GM12878 (cell line): ENCODE measurements around the gene NMBR. TPM values are rescaled to one million over a fixed set of nuclear protein-coding genes. Genes with fewer than 3 reads are reported as not detected.

Experiments used
- ATAC-seq: fragments of 200-7000 bp; cut with Tn5 transposase; 3 replicates; pipeline ENCODE4 v1.9.1; 2020; ENCODE audit warnings: mild to moderate bottlenecking, moderate library complexity
- BruUV-seq: library from RNA; stranded (reverse); fragments of 400-500 nt; replicated peaks from 2 replicates; lab custom pipeline; 2021; lab: Mats Ljungman, UMichigan
- CTCF ChIA-PET: fragments of 300-600 bp; sonication (Branson Sonifier 250); formaldehyde crosslinking; extraction: SDS; loops from one replicate; lab custom pipeline; 2021; ENCODE audit warnings: inconsistent platforms; lab: Yijun Ruan, JAX
- POLR2A ChIA-PET: fragments of 350-600 bp; formaldehyde crosslinking; extraction: SDS; loops from one replicate; lab custom pipeline; 2021; ENCODE audit warnings: inconsistent platforms; lab: Charles Lee
- RAD21 ChIA-PET: fragments of 300-600 bp; sonication (Branson Sonifier 250); formaldehyde crosslinking; loops from one replicate; lab custom pipeline; 2023; ENCODE audit warnings: antibody characterized with exemption; ENCODE audit not compliant: unreplicated experiment; lab: Charles Lee
- SMC1A ChIA-PET: fragments of 300-600 bp; sonication (Branson Sonifier 250); formaldehyde crosslinking; loops from one replicate; lab custom pipeline; 2023; ENCODE audit not compliant: unreplicated experiment, uncharacterized antibody; lab: Charles Lee
- DNase-seq: peaks from one replicate; pipeline ENCODE4 v3.0.0-alpha.2; 2011; ENCODE audit warnings: low read depth, low spot score
- FAIRE-seq: peaks from 3 replicates; lab custom pipeline; 2011; peaks lifted over from hg19 to GRCh38; lab: Jason Lieb, UNC
- H2AFZ ChIP-seq: 2 replicates; pipeline ENCODE4 v1.6.0; 2011; ENCODE audit warnings: low read depth, low read length, control low read depth; ENCODE audit not compliant: control insufficient read depth
- H3K27ac ChIP-seq: 2 replicates; pipeline ENCODE4 v1.5.1; 2011; ENCODE audit warnings: control low read depth; ENCODE audit not compliant: control insufficient read depth, insufficient read depth
- H3K27me3 ChIP-seq, 2 experiments: replicated peaks in 1 of 2; 2 replicates each; pipeline versions ENCODE4 v1.6.0 to v1.6.1; 2011; ENCODE audit warnings: low read length in 1 of 2; ENCODE audit not compliant: control insufficient read depth in 2 of 2, insufficient read depth in 2 of 2
- H3K36me3 ChIP-seq, 2 experiments: 2 replicates each; pipeline ENCODE4 v1.5.1; 2011; ENCODE audit warnings: low read length in 1 of 2; ENCODE audit not compliant: control insufficient read depth in 2 of 2, insufficient read depth in 2 of 2
- H3K4me1 ChIP-seq: 2 replicates; pipeline ENCODE4 v1.6.1; 2011; ENCODE audit warnings: mild to moderate bottlenecking, low read length, moderate library complexity, mixed read lengths; ENCODE audit not compliant: control insufficient read depth, insufficient read depth
- H3K4me2 ChIP-seq: 2 replicates; pipeline ENCODE4 v1.6.0; 2011; ENCODE audit warnings: control low read depth; ENCODE audit not compliant: control insufficient read depth, insufficient read depth
- H3K4me3 ChIP-seq: fragments of 200-600 bp; sonication (generic); 2 replicates; pipeline ENCODE4 v1.5.1; 2016
- H3K79me2 ChIP-seq: 2 replicates; pipeline ENCODE4 v1.6.0; 2011; ENCODE audit warnings: low read length; ENCODE audit not compliant: control insufficient read depth, insufficient read depth
- H3K9ac ChIP-seq: 2 replicates; pipeline ENCODE4 v1.8.0; 2011; ENCODE audit warnings: low read length, control low read depth, mixed read lengths; ENCODE audit not compliant: control insufficient read depth, insufficient read depth
- H3K9me3 ChIP-seq: replicated peaks from 3 replicates; pipeline ENCODE4 v1.5.1; 2011; ENCODE audit warnings: mild to moderate bottlenecking, low read length; ENCODE audit not compliant: control insufficient read depth, insufficient read depth
- H4K20me1 ChIP-seq: 2 replicates; pipeline ENCODE4 v1.6.0; 2011; ENCODE audit not compliant: control insufficient read depth, insufficient read depth
- ATF7 ChIP-seq: fragments of 450-650 bp; IDR thresholded peaks from 2 replicates; pipeline ENCODE4 v1.6.1; 2016; ENCODE audit warnings: low read depth, mild to moderate bottlenecking
- BRCA1 ChIP-seq: IDR thresholded peaks from 2 replicates; pipeline ENCODE4 v1.6.1; 2011; ENCODE audit warnings: low read depth, low read length, improper control_type of control experiment
- ETV6 ChIP-seq, 2 experiments: fragments of 450-650 bp in 1 of 2; IDR thresholded peaks in 1 of 2; conservative IDR thresholded peaks in 1 of 2; 2 replicates each; pipeline ENCODE4 v1.6.1; 2014; ENCODE audit warnings: antibody characterized with exemption in 1 of 2, borderline replicate concordance in 1 of 2, low read depth in 1 of 2, mild to moderate bottlenecking in 1 of 2, moderate library complexity in 1 of 2
- IKZF1 ChIP-seq: fragments of 450-650 bp; conservative IDR thresholded peaks from 2 replicates; pipeline ENCODE4 v1.6.1; 2017; ENCODE audit warnings: antibody characterized with exemption, mild to moderate bottlenecking
- IKZF2 ChIP-seq, 2 experiments: fragments of 450-650 bp; IDR thresholded peaks; 2 replicates each; pipeline ENCODE4 v1.6.1; 2017; ENCODE audit warnings: mild to moderate bottlenecking in 2 of 2, moderate library complexity in 2 of 2
- KAT2A ChIP-seq: conservative IDR thresholded peaks from 2 replicates; pipeline ENCODE4 v1.6.1; 2011; ENCODE audit warnings: low read depth, low read length; ENCODE audit not compliant: control insufficient read depth
- PAX8 ChIP-seq: fragments of 450-650 bp; IDR thresholded peaks from 2 replicates; pipeline ENCODE4 v1.6.1; 2017; ENCODE audit warnings: mild to moderate bottlenecking, moderate library complexity
- RCOR1 ChIP-seq: conservative IDR thresholded peaks from 2 replicates; pipeline ENCODE4 v1.6.1; 2012; ENCODE audit warnings: low read depth, low read length, improper control_type of control experiment
- RUNX3 ChIP-seq: IDR thresholded peaks from 2 replicates; pipeline ENCODE4 v1.6.1; 2012; ENCODE audit warnings: low read length, inconsistent platforms
- SPI1 ChIP-seq: IDR thresholded peaks from 2 replicates; pipeline ENCODE4 v1.6.1; 2011; ENCODE audit warnings: low read depth, mild to moderate bottlenecking, low read length, moderate library complexity, borderline replicate concordance; ENCODE audit not compliant: insufficient read depth
- STAT3 ChIP-seq: IDR thresholded peaks from 2 replicates; pipeline ENCODE4 v1.6.1; 2011; ENCODE audit warnings: low read depth, low read length, improper control_type of control experiment
- YY1 ChIP-seq: IDR thresholded peaks from 2 replicates; pipeline ENCODE4 v1.6.1; 2011; ENCODE audit warnings: low read depth, mild to moderate bottlenecking, low read length
- WGBS: methylation state at CpG from one replicate; pipeline ENCODE4 v1.1.6; 2016; ENCODE audit warnings: low lambda C conversion rate; ENCODE audit not compliant: insufficient replicate concordance, insufficient coverage; ENCODE audit errors: missing lambda C conversion rate; 5-methylcytosine and 5-hydroxymethylcytosine counted together
- in situ Hi-C: fragments of 300-500 bp; cut with MboI; formaldehyde crosslinking; loops from 9 replicates; pipeline ENCODE4 v1.14.3; 2018; ENCODE audit warnings: mixed read lengths
- intact Hi-C: fragments of 100-400 bp; cut with micrococcal nuclease; formaldehyde crosslinking; loops from one replicate; pipeline ENCODE4 v1.14.2; 2022; ENCODE audit not compliant: unreplicated experiment
- polyA plus RNA-seq, 11 experiments: library from polyadenylated mRNA; depleted of rRNA in 4 of 11; unstranded in 6 of 11; stranded (reverse) in 5 of 11; fragments of >200 nt; fragmentation: Nextera tagmentation in 4 of 11; fragmentation: Illumina TruSeq in 1 of 11; extraction: Ambion mirVana in 4 of 11; extraction: Trizol in 1 of 11; gene quantifications; 1 replicate in 1 of 11; 2 replicates in 10 of 11; pipeline versions ENCODE4 v1.2.1 to v1.2.3, GENCODE V29; 2011 to 2016; ENCODE audit warnings: inconsistent platforms in 2 of 11, missing spikeins in 2 of 11, low read depth in 1 of 11
- total RNA-seq, 4 experiments: library from RNA; depleted of rRNA in 3 of 4; stranded (reverse); fragments of >200 nt in 3 of 4; fragmentation: Illumina TruSeq in 1 of 4; extraction: Trizol in 1 of 4; gene quantifications; 2 replicates each; pipeline versions ENCODE4 v1.2.1 to v1.2.3, GENCODE V29; 2013 to 2021
- TF ChIP-seq, protein P1 (sequence below): fragments of 450-650 bp; IDR thresholded peaks from 2 replicates; pipeline ENCODE4 v1.6.1; 2017; ENCODE audit warnings: low read depth, mild to moderate bottlenecking, moderate library complexity
- TF ChIP-seq, protein P2 (sequence below): IDR thresholded peaks from 2 replicates; pipeline ENCODE4 v1.6.1; 2012; ENCODE audit warnings: low read depth, low read length, improper control_type of control experiment

NMBR gene
- total and polyA plus RNA-seq, 10 of the 15 experiments (the other 5 are each of a cell fraction or from before 2014, with no cell fraction given): not detected

DNA sequence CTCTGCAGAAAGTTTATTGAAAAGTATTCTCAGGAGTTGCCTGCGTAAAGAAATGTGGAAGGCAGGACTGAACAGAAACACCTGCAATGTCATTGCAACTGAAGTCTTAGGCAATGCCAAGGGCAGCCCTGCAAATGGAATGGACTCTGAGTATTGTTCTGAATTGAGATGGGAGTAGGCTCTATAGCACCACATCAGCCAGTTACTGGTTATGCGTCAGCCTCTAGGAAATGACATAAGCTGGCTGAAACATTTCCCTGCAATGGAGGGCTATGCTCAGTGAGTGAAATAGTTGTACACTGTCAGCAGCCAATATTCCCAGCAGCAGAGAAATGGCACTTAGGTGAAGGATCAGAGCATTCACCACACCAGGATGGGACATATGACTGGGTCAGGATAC is 28.0 kb downstream of the NMBR start:
- Histone ChIP-seq H3K9me3 (no peaks in the 10 kb centered on the region), H3K4me1 (no peaks in the 10 kb centered on the region)
- RAD21 ChIA-PET: no interaction called here
- intact Hi-C loops: no loop called here
- BruUV-seq: no TSS peak
- TF ChIP-seq RUNX3 (no peak), RCOR1 (no peak), ETV6 (conservative IDR thresholded peaks at IDR 0.05 in 1 of 2, IDR thresholded peaks at IDR 0.05 in 1 of 2; ENCODE audit: borderline replicate concordance in 1 of 2, low read depth in 1 of 2) (no peak), KAT2A (no peak), IKZF2 (IDR thresholded peaks at IDR 0.05) (no peak), STAT3 (no peak), ATF7 (no peak), BRCA1 (no peak), YY1 (no peak), IKZF1 (no peak), PAX8 (no peak), SPI1 (no peak)
- TF ChIP-seq, protein P1, sequence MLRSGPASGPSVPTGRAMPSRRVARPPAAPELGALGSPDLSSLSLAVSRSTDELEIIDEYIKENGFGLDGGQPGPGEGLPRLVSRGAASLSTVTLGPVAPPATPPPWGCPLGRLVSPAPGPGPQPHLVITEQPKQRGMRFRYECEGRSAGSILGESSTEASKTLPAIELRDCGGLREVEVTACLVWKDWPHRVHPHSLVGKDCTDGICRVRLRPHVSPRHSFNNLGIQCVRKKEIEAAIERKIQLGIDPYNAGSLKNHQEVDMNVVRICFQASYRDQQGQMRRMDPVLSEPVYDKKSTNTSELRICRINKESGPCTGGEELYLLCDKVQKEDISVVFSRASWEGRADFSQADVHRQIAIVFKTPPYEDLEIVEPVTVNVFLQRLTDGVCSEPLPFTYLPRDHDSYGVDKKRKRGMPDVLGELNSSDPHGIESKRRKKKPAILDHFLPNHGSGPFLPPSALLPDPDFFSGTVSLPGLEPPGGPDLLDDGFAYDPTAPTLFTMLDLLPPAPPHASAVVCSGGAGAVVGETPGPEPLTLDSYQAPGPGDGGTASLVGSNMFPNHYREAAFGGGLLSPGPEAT: no peak
- TF ChIP-seq, protein P2, sequence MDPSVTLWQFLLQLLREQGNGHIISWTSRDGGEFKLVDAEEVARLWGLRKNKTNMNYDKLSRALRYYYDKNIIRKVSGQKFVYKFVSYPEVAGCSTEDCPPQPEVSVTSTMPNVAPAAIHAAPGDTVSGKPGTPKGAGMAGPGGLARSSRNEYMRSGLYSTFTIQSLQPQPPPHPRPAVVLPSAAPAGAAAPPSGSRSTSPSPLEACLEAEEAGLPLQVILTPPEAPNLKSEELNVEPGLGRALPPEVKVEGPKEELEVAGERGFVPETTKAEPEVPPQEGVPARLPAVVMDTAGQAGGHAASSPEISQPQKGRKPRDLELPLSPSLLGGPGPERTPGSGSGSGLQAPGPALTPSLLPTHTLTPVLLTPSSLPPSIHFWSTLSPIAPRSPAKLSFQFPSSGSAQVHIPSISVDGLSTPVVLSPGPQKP: no peak
- TF ChIP-seq, all 136 proteins: peak for 0
- DNase-seq: no peak
- H3K27me3 ChIP-seq: no peaks in the 10 kb centered on the region
- FAIRE-seq: no peak
- H3K79me2 ChIP-seq: no peaks in the 10 kb centered on the region
- H2AFZ ChIP-seq: no peak overlapping the region
- in situ Hi-C loops: loop anchor here (5.0 to 10.0 kb wide), 2 partner anchors 132 to 444 kb away; no protein-coding TSS in a partner anchor
- H3K27ac ChIP-seq: no peak overlapping the region
- ChIA-PET POLR2A (no interaction called here), CTCF (no interaction called here), SMC1A (interaction anchor here (1.3 kb wide), 1 partner anchor 129 kb away, joined by 3 read pairs; no protein-coding TSS in a partner anchor)
- no peak for ATAC-seq
- no peak overlapping the region for H3K9ac ChIP-seq
- no peak overlapping the region for H3K4me2 ChIP-seq
- H3K36me3 ChIP-seq: no peaks in the 10 kb centered on the region
- no peaks in the 10 kb centered on the region for H4K20me1 ChIP-seq
- H3K4me3 ChIP-seq: no peak overlapping the region
- whole genome bisulfite sequencing: 97% methylated on average over 2 of the region's 2 CpGs
